DND-41 (cell line): ENCODE data around the gene ZCCHC8.

Experiments used
- ATAC-seq: fragments of 200-7000 bp; cut with Tn5 transposase; 3 replicates; pipeline ENCODE4 v1.9.1; 2021; ENCODE audit warnings: low read depth; ENCODE audit not compliant: insufficient read depth
- DNase-seq: peaks from one replicate; pipeline ENCODE4 v3.0.0-alpha.2; 2020
- H2AFZ ChIP-seq: 2 replicates; pipeline ENCODE4 v1.6.0; 2012; ENCODE audit warnings: low read depth, low read length
- H3K27ac ChIP-seq: 2 replicates; pipeline ENCODE4 v1.5.1; 2012; ENCODE audit warnings: low read length, inconsistent platforms
- H3K27me3 ChIP-seq: fragments of 200-600 bp; sonication (generic); 2 replicates; pipeline ENCODE4 v1.6.0; 2012; ENCODE audit warnings: low read length, mild to moderate bottlenecking, inconsistent platforms; ENCODE audit not compliant: insufficient read depth, poor library complexity
- H3K36me3 ChIP-seq: 2 replicates; pipeline ENCODE4 v1.5.1; 2012; ENCODE audit warnings: low read length, inconsistent platforms; ENCODE audit not compliant: insufficient read depth
- H3K4me1 ChIP-seq: 2 replicates; pipeline ENCODE4 v1.5.1; 2012; ENCODE audit warnings: mild to moderate bottlenecking, low read length; ENCODE audit not compliant: insufficient read depth
- H3K4me2 ChIP-seq: 2 replicates; pipeline ENCODE4 v1.6.0; 2012; ENCODE audit warnings: mild to moderate bottlenecking, moderate library complexity, low read length, inconsistent platforms; ENCODE audit not compliant: insufficient read depth
- H3K4me3 ChIP-seq, 2 experiments: fragments of 200-600 bp in 1 of 2; shearing (Covaris generic) in 1 of 2; 2 replicates each; pipeline ENCODE4 v1.5.1; 2012 to 2016; ENCODE audit warnings: inconsistent platforms in 2 of 2, low read length in 2 of 2, mild to moderate bottlenecking in 2 of 2, low read depth in 1 of 2, moderate library complexity in 1 of 2
- H3K79me2 ChIP-seq: 2 replicates; pipeline ENCODE4 v1.6.0; 2012; ENCODE audit warnings: low read length, inconsistent platforms; ENCODE audit not compliant: insufficient read depth
- H3K9ac ChIP-seq: 2 replicates; pipeline ENCODE4 v1.6.0; 2012; ENCODE audit warnings: low read depth, mild to moderate bottlenecking, inconsistent platforms, low read length, moderate library complexity
- H3K9me3 ChIP-seq: 2 replicates; pipeline ENCODE4 v1.5.1; 2012; ENCODE audit warnings: low read length, moderate library complexity, mild to moderate bottlenecking, inconsistent platforms; ENCODE audit not compliant: insufficient read depth, severe bottlenecking
- H4K20me1 ChIP-seq: 2 replicates; pipeline ENCODE4 v1.6.0; 2012; ENCODE audit warnings: low read length; ENCODE audit not compliant: insufficient read depth
- EZH2 ChIP-seq: IDR thresholded peaks from 3 replicates; pipeline ENCODE4 v1.6.1; 2012; ENCODE audit warnings: borderline replicate concordance, low read depth, mild to moderate bottlenecking, moderate library complexity, low read length, inconsistent platforms; ENCODE audit not compliant: severe bottlenecking
- TF ChIP-seq, protein P1 (sequence below): IDR thresholded peaks from 2 replicates; pipeline ENCODE4 v1.5.1; 2012; ENCODE audit warnings: borderline replicate concordance, low read length, moderate library complexity, mild to moderate bottlenecking; ENCODE audit not compliant: poor library complexity, severe bottlenecking; ENCODE audit errors: extremely low read depth

The ZCCHC8 gene

DNA sequence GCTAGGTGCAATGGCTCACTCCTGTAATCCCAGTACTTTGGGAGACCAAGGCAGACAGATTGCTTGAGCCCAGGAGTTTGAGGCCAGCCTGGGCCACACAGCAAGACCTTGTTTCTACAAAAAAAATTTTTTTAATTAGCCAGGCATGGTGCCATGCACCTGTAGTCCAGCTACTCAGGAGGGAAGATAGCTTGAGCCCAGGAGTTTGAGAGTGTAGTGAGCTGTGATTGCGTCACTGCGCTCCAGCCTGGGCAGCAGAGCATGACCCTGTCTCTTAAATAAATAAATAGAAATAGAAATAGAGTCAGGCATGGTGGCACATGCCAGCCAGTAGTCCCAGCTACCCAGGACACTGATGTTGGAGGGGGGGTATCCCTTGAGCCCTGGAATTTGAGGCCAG is 41.5 kb downstream of the ZCCHC8 start:
- H2AFZ ChIP-seq: no peak overlapping the region
- H4K20me1 ChIP-seq: no peaks in the 10 kb centered on the region
- no peaks in the 10 kb centered on the region for H3K27me3 ChIP-seq
- no peak for ATAC-seq
- no peaks in the 10 kb centered on the region for H3K36me3 ChIP-seq
- H3K4me3 ChIP-seq: no peak overlapping the region
- no peaks in the 10 kb centered on the region for H3K9me3 ChIP-seq
- H3K27ac ChIP-seq: no peak overlapping the region
- H3K9ac ChIP-seq: no peak overlapping the region
- H3K4me2 ChIP-seq: no peak overlapping the region
- no peaks in the 10 kb centered on the region for H3K79me2 ChIP-seq
- peaks cover 1% of the 10 kb centered on the region for H3K4me1 ChIP-seq
- TF ChIP-seq, protein P1, sequence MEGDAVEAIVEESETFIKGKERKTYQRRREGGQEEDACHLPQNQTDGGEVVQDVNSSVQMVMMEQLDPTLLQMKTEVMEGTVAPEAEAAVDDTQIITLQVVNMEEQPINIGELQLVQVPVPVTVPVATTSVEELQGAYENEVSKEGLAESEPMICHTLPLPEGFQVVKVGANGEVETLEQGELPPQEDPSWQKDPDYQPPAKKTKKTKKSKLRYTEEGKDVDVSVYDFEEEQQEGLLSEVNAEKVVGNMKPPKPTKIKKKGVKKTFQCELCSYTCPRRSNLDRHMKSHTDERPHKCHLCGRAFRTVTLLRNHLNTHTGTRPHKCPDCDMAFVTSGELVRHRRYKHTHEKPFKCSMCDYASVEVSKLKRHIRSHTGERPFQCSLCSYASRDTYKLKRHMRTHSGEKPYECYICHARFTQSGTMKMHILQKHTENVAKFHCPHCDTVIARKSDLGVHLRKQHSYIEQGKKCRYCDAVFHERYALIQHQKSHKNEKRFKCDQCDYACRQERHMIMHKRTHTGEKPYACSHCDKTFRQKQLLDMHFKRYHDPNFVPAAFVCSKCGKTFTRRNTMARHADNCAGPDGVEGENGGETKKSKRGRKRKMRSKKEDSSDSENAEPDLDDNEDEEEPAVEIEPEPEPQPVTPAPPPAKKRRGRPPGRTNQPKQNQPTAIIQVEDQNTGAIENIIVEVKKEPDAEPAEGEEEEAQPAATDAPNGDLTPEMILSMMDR: no peak
- no peak for TF ChIP-seq EZH2
- no peak for DNase-seq

GRCh38 chr12:122458105-122459035 is 42.4 kb downstream of the ZCCHC8 start:
- Histone ChIP-seq H3K4me3 (no peak overlapping the region), H3K9ac (no peak overlapping the region), H3K4me2 (no peak overlapping the region), H3K36me3 (no peaks in the 10 kb centered on the region), H4K20me1 (no peaks in the 10 kb centered on the region), H3K4me1 (peaks cover 10% of the 10 kb centered on the region), H3K27ac (no peak overlapping the region), H3K9me3 (no peaks in the 10 kb centered on the region), H3K79me2 (no peaks in the 10 kb centered on the region), H3K27me3 (no peaks in the 10 kb centered on the region), H2AFZ (no peak overlapping the region)
- no peak for TF ChIP-seq EZH2
- TF ChIP-seq, protein P1: no peak
- DNase-seq (no peak), ATAC-seq (no peak)

DNA sequence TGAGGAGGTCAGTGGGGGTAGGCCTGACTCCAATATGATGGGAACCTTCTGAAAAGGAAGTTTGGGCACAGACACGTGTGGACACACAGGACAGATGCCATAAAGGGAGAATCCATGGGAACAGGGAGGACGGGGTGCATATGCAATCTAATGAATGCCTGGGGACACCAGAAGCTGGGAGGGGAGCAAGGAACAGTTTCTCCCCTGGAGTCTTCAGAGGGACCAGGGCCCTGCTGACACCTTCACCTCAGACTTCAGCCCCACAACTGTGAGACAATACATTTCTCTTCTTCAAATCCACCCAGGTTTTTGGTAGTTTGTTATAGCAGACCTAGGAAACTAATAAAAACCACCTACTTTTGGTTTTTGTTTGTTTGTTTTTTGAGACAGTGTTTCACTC is 43.1 kb downstream of the ZCCHC8 start:
- no peak overlapping the region for H3K4me2 ChIP-seq

More for the DNA sequence above, 43.1 kb downstream of the ZCCHC8 start:
- ATAC-seq (no peak), DNase-seq (no peak)
- H3K79me2 ChIP-seq: no peaks in the 10 kb centered on the region
- TF ChIP-seq, protein P1: no peak
- TF ChIP-seq EZH2: no peak
- H2AFZ ChIP-seq: no peak overlapping the region
- H3K9ac ChIP-seq: no peak overlapping the region
- H4K20me1 ChIP-seq: no peaks in the 10 kb centered on the region
- H3K4me1 ChIP-seq: peaks cover 17% of the 10 kb centered on the region
- H3K9me3 ChIP-seq: no peaks in the 10 kb centered on the region
- no peak overlapping the region for H3K4me3 ChIP-seq
- no peaks in the 10 kb centered on the region for H3K36me3 ChIP-seq
- no peak overlapping the region for H3K27ac ChIP-seq
- no peaks in the 10 kb centered on the region for H3K27me3 ChIP-seq
